ENCODE results near the gene ZNF827.
"Not testable (repeated sequence)": the region's sequence is repeated elsewhere in the genome, so short reads cannot be mapped to it uniquely, and the experiment has no call there.

ZNF827 gene

GRCh38 chr4:145861336-145862318 lies 77.0 kb downstream of the ZNF827 start:
- peak; percentile 40 for DNase-seq

GRCh38 chr4:145860897-145861296 lies 77.7 kb downstream of the ZNF827 start:
- no peak for DNase-seq

DNA sequence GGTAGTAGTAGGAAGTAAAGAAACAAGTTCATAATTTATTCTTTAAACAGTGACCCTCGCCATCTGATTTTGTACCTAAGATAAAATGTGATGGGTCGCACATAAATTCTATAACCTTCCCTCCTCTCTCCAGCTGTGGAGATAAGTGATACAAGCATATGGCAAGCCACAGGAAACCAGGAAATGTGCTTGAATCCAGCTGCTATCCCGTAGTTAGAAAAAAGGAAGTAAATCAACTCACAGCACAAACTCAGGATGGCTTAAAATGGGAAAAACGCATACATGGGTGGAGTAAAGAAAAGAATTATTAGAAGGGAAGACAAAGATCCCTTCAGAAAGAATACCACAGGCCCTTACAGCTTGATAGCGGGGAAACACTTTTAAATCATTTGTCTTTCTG lies 78.2 kb downstream of the ZNF827 start:
- DNase-seq, result no peak

GRCh38 chr4:145859926-145860325 lies 78.7 kb downstream of the ZNF827 start:
- no peak for DNase-seq

DNA sequence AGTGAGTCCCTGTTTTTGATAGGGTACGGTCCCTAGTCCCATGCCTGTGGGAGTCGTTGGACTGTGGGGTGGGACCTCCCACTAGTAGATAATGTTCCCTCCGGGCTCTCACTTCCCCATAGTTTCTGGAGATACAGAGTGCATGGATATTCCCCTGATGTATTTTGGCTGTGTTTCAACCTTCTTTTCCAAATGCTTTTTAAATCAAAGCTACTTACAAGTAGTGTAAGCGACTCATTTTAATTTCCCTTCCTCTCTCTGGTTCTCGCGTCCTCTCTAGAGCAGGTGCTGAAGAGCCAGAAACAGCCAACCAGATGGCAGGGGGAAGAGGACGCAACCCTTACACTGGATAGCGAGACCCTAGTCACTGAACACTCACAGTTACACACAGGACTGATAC lies 79.2 kb downstream of the ZNF827 start:
- DNase-seq, result no peak

DNA sequence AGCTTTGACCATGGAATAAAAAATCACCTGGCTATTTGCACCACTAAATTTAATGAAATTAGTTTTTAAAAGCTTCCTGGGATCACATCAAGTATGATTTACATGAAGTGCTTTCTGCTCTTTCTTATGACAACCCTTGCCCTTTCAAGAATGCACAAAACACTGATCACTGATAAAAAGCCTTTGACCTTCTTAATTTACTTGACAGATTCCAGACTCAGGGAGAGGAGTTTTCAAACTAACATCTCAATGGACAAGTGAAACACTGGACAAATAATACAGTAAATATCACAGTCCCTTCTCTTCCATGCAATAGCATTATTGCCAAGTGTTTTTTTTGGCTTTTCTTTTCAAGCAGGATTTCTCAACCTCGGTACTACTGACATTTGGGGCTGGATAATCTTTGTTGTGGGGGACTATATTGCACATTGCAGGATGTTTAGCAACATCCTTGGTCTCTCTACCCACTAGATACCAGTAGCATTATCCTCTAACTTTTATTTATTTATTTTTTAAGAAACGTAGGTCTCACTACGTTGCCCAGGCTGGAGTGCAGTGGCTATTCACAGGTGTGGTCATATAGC lies 86.3 kb downstream of the ZNF827 start:
- DNase-seq, result no peak

DNA sequence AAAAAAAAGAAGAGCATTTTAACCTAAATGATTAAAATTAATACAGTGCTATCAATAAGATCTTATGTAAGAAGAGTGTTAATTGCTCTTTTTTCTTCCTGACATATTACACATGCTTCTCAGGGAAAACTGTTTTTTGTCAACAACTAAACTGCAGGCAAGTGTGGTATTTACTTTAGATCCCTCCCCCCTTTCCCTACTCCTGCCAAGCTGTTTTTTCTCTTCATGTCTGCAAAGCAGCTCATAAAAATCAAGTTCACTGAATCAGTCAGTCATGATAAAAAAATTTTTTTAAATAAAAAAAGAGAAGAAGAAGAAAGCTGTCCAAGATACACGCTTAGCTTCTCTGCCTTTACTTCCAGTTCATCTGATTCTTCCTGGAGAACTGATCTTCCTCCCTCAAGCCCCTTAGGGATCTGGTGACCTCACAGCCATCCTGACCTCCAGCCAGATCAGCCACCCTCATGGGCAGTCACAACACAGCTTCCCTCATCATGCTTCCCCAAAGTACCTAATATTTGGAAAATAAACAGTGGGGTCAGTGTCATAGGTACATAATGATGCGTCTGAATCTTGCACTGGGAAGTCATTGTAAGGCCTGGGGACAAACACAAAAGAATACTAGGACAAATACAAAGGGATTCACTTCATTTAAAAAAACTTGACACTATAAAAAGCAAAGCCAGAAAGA lies 87.0 kb downstream of the ZNF827 start:
- no peak for DNase-seq

DNA sequence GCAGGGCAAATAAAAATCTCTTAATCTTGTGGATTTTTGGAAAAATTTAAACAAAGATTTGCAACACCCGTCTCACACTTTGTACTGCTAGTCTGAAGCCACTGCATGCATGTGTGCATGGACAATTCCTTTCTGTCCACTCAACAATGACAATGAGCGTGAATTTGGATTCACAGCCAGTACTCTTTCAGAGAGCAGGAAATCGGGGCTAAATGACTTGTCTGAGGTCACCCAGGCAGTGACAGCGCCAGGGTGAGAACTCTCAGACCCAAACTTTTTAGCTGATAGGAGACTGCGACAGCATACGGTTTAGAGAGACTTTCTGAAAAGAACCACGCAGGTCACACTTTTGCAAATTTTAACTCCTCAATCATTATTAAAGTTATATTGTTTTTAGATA lies 90.9 kb downstream of the ZNF827 start:
- DNase-seq, result no peak

GRCh38 chr4:145845118-145845517 lies 93.5 kb downstream of the ZNF827 start:
- no peak for DNase-seq

DNA sequence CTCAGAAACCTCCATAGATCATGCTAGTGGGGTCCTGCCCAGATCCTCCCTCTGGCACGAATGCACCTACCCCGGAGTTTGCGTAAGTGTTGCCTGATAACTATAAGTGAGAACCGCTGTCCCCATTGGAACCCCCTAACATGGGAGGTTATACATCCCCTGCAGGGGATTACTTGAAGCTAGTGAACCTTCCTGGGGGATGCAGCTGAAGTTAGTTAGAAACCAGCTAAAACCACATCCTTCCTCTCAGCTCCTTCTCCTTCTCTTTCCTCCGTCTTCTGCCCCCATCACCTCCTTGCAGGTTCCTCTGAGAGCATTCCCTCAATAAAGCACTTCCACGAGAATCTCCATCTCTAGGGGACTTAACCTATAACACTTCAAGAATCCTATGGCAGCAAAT lies 95.0 kb downstream of the ZNF827 start:
- DNase-seq, result no peak

GRCh38 chr4:145843148-145843547 lies 95.5 kb downstream of the ZNF827 start:
- DNase-seq, result no peak

DNA sequence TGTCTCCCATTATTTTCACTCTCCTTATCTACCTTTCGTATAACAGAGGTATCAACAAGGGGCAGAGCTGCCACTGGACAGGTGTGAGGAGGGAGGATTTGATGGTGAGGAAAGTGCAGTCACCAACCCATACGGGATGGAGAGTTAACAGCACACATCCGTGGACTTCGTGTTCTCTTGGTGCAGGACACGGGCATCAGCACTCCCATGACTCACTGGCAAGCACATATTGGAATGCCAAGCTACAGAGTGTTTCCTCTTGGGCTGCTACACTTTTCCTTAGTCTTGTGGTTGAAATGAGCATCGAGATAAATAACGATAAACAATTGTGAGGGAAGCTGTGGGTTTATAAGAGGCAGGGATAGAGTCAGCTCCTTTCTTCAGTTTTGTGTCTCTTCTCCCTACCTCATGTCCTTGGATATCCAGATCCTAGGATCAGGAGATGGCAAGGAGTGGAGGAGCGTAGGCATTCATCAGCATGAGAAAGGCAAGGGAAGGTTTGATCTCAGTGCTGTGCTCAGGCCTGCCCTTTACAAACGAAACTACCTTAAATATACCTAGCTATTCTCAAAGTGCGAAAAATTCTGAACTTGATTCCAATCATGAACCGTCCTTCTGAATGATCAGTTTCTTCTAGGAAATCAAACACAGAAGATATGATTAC lies 96.3 kb downstream of the ZNF827 start:
- no peak for DNase-seq

DNA sequence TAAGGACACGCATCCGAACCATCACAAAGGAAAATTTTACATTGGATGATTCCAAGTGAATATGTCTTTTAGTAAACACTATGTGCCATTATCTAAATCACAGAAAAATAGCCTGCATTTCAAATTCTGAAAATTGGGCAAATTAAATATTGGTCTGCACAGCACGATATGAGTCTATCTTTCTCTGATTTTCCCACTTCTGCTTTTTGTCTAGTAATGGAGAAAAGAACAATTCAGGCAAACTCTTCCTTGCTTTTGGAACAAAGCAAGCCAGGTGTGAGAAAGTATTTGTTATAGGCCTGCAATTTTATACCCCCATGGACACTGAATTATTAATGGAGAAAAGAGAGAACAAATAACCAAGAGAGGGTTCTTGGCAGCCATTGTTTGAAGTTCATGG lies 97.8 kb downstream of the ZNF827 start:
- DNase-seq, result no peak

GRCh38 chr4:145840162-145840768 lies 98.4 kb downstream of the ZNF827 start:
- DNase-seq, result no peak

DNA sequence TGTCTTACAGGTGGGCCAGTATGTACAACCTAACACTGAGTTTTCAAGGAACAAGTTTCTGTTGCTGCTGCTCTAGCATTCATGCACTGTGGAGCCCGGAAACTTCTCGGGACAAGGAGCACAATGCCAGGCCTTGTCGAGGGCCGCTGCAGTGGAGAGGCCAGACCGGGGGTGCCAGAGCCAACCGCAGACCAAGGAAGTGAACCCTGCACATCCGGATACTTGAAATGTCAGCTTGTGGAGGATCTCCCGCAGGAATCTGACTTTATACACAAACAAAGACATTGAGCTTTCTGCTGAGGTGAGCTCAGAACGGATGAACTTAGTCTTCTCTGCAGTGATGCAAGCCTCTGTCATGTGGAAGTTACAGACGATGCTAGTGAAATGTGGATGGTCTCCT lies 99.5 kb downstream of the ZNF827 start:
- DNase-seq, result no peak

DNA sequence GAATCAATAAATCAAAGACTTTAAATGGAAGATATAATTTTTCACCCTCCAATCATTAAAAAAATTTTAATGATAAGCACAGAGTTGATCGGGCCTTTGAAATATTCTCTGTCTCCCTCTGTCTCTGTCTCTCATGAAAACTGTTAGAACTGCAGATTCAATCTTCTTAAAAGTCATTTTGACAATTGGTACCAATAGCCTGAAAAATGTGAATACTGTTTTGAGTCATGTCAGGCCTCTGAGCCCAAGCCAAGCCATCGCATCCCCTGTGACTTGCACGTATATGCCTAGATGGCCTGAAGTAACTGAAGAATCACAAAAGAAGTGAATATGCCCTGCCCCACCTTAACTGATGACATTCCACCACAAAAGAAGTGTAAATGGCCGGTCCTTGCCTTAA lies 106.2 kb downstream of the ZNF827 start:
- DNase-seq, result not testable (repeated sequence)

- no peak for DNase-seq
These were observed 107.9 kb downstream of the ZNF827 start for GRCh38 chr4:145830699-145831098.

- no peak for DNase-seq
These were observed 108.8 kb downstream of the ZNF827 start for GRCh38 chr4:145829629-145830395.

GRCh38 chr4:145828802-145829485 lies 109.7 kb downstream of the ZNF827 start:
- DNase-seq, result no peak

- DNase-seq, result no peak
These were observed 110.7 kb downstream of the ZNF827 start for GRCh38 chr4:145827885-145828284.

GRCh38 chr4:145825255-145825654 lies 113.4 kb downstream of the ZNF827 start:
- no peak for DNase-seq
